ENCODE data around the gene IGF2BP1.
"Not testable (repeated sequence)": the region's sequence is repeated elsewhere in the genome, so short reads cannot be mapped to it uniquely, and the experiment has no call there.

The IGF2BP1 gene

GRCh38 chr17:48995974-48996721 is 1.0 kb upstream of the IGF2BP1 start:
- DNase-seq, result peak; percentile 17

- DNase-seq, result no peak
Observed at GRCh38 chr17:48996722-48997102, 473 bp upstream of the IGF2BP1 start.

- no peak for DNase-seq
Observed at GRCh38 chr17:48997827-48998586, 822 bp downstream of the IGF2BP1 start.

DNA sequence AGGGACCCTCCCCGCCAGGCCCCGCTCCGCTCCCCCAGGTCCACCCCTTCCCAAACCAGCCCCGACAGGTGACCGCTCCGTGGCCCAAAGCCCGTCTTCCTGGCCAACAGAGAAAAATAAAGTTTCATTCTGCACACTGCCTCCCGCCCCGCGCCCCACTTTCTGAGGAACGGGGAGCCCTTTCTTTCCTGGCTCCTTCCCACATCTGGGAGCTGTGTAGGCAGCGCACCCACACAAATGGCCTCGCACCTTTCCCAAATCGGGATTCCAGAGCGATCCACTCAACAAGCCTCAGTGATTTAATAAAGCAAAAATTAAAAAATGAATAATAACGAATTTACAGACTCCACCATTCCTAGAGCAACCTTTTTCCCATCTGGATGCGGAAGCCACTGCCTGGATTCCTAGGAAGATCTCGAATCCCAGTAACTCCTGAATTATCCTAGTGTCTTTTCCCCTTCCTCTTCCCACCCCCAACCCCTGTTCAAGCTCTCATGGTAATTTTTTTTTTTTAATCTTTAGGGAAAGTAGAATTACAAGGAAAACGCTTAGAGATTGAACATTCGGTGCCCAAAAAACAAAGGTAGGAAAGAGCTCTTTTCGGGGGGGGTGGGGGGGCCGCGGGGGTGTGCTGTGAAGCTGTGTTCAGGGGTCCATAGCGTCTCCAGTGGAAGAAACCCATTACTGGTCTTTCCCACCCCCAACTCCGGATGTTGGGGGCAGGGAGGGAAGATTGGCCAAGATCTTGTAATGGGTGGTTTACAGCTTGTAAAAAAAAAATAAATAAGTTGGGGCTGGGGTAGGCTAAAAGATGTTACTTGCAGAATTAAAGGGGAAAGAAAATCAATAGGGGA is 1.6 kb downstream of the IGF2BP1 start:
- no peak for DNase-seq

GRCh38 chr17:49000943-49001342 is 3.8 kb downstream of the IGF2BP1 start:
- DNase-seq, result no peak

- no peak for DNase-seq
Observed at GRCh38 chr17:49001671-49002070, 4.5 kb downstream of the IGF2BP1 start.

DNA sequence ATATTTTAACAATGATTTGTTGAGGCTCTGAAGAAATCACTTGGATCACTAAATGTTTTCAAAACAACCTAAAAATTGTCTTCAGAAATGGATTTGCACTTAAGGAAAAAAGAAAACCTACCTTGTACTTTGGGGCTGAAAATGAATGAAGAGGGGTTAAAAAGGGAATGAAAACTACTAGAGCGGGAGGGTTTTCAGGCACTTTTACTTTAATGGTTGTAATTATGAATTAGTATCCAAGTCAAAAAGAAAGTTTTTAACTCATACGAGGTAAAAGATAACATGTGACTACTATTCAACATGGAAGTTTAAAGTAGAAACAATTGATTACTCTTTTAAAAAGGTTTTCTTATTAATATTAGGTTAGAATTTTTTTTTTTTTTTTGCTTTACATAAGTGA is 5.1 kb downstream of the IGF2BP1 start:
- DNase-seq, result no peak

GRCh38 chr17:49002766-49003165 is 5.6 kb downstream of the IGF2BP1 start:
- no peak for DNase-seq

DNA sequence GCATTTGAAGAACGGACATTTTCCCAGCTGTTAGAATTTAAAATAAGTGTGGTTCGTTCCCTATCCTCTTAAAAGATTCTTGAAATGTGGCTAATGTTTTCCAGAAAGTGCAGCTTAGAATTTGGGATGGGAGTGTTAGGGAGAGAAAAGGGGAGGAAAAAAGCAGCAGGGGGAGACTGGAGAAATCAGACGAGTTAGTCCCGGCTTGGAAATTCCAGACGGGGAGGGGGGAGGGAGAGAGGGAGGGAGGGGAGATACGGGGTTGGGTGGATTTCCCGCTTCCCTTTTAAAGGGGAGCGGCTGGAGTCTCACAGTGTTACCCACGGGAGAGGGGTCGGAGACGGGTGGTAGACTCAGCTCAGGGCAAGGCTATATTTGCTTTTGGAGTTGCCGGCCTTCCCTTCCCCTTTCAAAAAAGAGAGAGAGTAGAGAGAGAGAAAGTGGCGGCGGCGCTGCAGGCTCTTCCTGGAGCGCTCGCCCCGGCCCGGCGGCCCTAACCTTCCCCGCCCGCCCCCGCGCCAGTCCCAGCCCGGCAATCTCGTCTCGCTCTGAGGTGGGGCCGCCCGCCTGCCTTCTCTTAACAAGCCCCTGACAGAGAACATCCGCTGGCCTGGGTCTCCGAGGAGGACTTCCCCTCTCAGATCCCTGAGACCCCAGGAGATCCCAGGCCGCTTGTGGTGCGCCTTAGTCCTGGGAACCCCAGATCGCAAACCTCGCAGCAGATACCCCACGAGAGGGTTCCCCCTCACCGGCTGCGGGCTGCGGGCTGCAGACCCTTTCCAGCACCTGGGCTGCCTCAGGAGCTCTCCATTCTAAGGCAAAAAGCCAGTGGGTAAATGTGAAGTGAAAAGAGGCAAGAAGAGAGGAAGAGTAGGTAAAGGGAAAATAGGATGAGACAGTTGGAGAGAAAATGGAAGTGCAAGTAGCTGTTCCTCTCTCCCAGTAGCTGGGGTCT is 6.6 kb downstream of the IGF2BP1 start:
- no peak for DNase-seq

- no peak for DNase-seq
Observed at GRCh38 chr17:49005140-49005539, 8.0 kb downstream of the IGF2BP1 start.

- not testable (repeated sequence) for DNase-seq
Observed at GRCh38 chr17:49008908-49009307, 11.7 kb downstream of the IGF2BP1 start.

DNA sequence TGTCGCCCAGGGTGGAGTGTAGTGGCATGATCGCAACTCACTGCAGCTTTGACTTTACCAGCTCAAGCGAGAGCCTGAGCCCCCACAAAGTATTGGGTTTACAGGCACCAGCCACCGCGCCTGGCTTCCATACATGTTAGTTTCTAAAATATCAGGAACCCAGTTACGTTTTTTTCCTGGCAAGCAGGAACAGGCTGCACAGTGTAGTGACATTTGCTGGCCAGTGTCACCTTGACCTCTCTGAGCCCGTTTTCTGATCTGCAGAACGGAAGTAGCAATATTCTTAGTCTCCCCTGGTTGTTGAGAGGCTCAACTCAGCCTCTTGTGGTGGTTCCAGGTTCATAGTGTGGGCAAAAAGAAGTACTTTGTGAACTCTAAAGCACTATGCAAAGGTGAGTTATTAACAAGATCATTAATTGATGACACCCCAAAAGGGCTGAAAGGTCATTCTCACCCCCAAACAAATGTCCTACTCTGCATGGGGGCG is 15.6 kb downstream of the IGF2BP1 start:
- no peak for DNase-seq

GRCh38 chr17:49013311-49014213 is 16.4 kb downstream of the IGF2BP1 start:
- no peak for DNase-seq

DNA sequence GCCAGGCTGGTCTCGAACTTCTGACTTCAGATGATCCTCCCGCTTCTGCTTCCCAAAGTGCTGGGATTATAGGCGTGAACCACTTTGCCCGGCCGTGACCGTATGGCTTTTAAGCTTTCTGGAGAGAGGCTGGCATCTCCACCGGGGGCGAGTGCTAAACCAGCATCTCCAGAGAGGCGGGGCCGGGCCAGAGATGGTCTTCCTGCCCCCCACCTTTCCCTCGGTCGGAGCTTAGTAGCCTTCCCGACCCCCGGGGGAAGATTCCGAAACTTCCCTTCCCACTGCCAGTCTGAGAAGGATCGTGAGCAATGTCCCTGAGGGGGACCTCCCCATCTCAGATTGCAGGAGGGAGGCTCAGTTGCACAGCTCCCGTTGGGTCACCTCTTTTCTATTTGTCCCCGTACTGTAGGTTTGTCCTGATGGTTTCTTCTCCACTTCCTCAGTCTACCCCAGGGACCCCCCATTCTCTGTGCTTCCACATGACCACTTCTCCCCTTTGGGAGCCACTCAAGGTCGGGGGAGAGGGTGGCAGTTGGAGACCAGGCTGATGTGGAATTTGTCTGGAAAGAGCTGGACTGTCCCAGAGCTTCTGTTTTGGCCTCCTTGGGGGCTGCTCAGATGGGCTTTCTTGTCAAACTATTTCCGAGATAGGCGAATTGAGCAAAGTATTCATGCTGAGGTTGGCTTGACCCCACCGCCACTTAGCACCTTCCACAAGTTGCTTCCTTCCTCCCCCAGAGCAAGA is 18.2 kb downstream of the IGF2BP1 start:
- DNase-seq, result no peak

- DNase-seq, result no peak
Observed at GRCh38 chr17:49015924-49016774, 19.0 kb downstream of the IGF2BP1 start.

- no peak for DNase-seq
Observed at GRCh38 chr17:49016775-49017463, 19.7 kb downstream of the IGF2BP1 start.

GRCh38 chr17:49018116-49018612 is 21.0 kb downstream of the IGF2BP1 start:
- DNase-seq, result no peak

- no peak for DNase-seq
Observed at GRCh38 chr17:49018748-49019147, 21.6 kb downstream of the IGF2BP1 start.
